HG02884 (cell line): ENCODE measurements around the gene RHBDF2.
"Not testable (repeated sequence)": the region's sequence is repeated elsewhere in the genome, so short reads cannot be mapped to it uniquely, and the experiment has no call there.

Experiments used
- ATAC-seq: cut with Tn5 transposase; IDR thresholded peaks from one replicate; pipeline ENCODE4 v1.9.1; 2021; ENCODE audit warnings: mild to moderate bottlenecking, moderate library complexity; ENCODE audit not compliant: unreplicated experiment

Gene RHBDF2

DNA sequence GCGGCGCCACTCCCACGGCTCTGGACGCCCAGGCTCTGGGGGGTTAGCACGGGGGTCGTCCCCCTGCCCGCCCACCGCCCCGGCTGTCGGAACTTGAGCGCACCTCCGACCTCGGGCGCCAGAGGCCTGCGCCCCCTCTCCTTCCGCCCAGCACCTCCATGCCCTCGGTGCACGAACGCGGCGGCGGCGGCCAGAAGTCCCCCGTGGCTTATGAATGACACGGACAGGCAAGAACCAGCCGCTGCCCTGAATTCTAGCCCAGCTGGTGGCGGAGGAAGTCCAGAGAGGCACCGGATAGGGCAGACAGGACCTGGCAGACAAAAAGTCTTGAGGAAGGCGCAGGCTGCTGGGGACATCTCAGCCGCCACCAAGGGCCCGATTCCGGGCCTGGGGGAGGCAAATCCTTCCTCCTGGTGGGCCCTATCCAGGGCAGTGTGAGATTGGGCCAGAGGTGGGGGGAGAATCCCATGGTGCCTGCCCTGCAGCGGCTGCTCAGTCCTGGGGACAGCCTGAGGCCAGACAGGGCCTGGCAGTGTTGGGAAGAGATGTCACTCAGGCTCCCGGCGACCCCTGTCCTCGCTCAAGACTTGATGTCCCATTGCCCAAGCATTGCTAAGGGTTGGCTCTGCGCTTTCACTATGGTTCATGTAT, 37.2 kb upstream of the RHBDF2 start:
- ATAC-seq: no peak

DNA sequence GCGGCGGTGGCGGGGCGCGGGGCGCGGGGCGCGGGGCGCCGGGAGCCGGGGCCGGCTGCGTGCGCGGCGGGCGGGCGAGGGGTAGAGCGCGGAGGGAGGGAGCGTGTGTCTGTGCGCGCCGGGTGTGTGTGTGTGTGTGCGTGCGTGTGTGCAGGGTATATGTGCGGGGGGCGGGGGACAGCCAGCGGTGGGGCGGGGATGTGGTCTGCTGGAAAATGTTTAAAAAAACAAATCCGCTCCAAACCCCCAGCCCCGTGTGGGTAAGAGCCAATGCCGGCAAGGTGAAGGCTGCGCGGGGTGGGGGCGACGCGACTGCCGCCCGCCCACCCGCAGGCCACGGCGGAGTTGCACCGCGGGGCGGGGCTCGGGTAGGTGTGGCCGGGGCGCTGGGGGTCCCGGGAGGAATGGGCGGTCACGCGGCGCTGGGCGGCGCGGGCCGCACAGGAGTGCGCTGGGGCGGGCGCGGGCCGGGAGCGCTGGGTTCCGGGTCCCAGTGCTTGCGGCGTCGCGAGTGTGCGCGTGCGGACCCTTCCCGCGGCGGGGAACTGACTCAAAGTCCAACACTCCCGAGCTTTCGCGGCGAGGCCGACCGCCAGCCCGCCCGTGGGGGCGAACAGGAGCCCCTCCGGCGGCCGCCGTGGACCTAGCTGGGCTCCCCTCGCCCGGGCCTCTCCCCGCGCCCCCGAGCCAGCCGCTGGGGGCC, 36.5 kb upstream of the RHBDF2 start, which contains the start of gene CYGB:
Gene CYGB, minus strand, starts transcription at position 132 of the 703 bp plus-strand sequence. CDS start 167 bp downstream, outside the sequence.
- no peak for ATAC-seq

DNA sequence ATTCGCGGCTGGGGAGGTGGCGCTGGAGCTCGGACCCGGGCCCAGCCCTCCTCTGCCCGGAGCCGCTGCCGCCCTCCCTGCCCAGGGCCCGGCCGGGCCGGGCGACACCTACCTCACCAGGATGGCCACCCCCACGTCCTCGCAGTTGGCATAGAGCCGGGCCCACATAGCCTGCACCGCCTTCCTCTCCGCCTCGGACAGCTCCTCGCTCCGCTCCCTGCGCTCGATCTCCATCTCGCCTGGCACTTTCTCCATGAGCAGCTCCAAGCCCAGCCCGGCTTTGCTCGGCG, 36.0 kb upstream of the RHBDF2 start:
- ATAC-seq: no peak

DNA sequence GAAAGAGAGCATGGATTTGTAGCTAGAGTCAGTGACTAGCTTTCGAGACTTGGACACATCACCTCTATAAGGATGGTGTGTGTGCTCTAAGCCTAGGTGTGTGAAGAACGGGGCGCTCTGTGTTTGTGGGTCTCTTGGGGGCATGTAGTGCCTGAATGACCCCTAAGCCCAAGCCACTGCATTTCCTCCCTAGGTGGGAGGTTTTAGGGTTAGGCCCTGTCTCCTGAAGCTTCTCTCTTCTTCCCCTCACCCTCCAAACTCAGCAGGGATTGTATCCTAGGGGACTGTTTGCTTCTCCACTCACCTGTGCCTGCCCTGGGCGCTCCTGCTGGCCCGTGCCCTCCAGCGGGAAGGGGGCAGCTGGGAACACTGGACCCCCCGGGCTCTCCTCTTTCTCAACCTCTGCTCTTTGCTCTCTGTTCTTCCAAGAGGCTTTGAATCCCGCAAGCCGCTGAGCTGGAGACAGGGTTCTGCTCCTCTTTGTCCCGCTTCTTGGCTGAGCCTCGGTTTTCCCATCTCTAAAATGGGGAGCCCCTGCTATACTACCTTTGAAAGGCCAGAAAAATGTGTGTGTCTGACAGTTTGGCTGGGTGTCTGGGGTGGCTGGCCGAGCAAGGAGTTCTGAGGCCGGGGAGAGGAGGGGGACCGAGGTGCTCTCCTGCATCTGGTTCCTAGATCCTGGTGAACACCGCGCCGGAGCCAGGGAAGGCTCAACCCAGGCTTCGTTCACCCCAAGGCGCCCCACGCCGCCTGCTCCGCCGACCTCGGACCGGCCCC, 35.5 kb upstream of the RHBDF2 start:
- no peak for ATAC-seq

DNA sequence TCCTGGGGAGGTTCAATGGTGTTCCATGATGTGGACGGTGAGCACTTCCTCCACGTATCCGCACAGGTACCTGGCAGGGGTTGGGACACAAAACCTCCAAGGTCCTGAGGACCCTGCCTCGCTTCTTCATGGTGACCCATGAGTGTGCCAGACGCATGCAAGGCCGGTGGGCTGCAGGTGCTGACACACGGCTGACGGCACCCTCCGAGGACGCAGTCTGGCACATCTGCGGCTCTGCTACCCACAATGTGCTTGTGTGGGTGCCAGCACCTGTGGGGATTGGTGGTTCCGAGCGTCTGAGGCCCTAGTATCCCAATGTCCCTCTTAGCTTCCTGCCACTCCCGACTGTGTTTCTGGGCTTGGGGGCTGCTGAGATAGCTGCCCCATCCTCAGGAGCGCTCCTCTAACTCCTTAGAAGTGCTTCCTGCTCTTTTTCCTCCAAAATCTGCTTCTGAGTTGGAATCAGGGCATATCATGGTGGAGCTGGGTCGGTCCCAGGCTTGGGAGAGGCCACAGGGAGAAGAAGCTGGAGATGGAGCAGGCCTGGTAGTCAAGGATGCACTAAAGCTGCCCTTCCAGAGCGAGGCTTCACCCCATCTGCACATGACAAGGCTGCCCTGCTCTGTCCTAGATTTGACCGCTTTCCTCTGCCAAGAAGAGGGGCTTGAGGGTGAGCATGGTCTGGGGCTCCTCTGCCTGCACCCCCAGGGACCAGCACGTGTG, 34.7 kb upstream of the RHBDF2 start:
- ATAC-seq: no peak

DNA sequence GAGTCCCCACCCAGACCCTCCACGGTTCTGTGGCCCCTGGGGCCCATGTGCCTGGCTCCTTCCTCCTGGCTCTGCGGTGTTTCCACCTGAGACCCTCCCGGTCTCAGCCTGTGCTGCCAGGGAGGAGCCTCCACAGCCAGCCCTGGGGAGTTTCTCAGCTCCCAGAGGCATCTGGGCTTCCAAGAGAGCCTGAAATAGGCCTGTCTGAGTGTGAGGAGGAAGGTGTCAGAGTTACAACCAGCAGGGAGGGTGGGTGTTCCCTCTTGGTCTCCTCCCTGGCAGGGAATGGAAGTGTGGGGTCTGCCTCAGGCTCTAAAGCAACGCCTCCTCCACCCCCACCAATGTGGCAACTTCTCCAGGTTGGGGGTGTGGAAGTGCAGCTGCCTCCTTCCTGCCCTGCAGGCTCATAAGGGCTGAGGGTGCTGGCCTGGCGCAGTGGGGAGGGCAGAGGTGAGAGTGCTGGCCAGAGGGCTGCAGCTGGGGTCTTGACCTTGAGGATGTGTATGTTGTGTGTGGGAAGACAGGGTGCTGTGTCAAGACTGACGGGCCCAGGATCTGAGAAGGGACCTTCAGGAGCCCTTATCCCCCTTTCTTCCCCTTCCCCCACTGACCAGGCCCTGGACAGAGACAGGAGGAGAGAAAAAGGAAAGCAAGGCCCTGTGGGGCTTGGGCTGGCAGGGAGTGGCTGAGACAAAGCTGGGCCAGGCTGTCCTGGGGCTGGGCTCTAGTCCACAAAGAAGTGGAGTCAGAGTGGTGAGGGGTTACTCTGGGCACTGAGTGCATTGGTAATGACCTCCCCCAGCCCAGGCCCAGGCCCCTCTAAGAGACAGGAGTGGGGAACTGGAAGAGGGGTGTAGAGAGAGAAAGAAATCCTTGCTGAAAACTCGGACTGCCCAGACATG, 33.9 kb upstream of the RHBDF2 start:
- no peak for ATAC-seq

DNA sequence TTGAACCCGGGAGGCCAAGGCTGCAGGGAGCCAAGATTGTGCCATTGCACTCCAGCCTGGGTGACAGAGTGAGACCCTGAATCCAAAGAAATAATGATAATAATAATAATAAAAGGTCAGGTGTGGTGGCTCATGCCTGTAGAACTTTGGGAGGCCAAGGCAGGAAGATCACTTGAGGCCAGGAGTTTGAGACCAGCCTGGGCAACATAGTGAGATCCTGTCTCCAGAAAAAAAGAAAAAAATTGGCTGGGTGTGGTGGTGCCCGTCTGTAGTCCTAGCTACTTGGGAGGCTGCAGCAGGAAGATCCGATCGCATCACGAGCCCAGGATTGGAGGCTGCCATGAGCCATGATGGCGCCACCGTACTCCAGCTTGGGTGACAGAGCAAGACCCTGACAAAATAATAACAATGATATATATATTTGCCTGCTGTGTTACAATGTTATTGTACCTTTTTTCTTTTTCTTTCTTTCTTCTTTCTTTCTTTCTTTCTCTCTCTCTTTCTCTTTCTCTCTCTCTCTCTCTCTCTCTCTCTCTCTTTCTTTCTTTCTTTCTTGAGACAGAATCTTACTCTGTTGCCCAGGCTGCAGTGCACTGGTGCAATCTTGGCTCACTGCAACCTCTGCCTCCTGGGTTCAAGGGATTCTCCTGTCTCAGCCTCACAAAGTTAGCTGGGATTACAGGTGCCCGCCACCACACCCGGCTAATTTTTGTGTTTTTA, 32.6 kb upstream of the RHBDF2 start:
- ATAC-seq: not testable (repeated sequence)

DNA sequence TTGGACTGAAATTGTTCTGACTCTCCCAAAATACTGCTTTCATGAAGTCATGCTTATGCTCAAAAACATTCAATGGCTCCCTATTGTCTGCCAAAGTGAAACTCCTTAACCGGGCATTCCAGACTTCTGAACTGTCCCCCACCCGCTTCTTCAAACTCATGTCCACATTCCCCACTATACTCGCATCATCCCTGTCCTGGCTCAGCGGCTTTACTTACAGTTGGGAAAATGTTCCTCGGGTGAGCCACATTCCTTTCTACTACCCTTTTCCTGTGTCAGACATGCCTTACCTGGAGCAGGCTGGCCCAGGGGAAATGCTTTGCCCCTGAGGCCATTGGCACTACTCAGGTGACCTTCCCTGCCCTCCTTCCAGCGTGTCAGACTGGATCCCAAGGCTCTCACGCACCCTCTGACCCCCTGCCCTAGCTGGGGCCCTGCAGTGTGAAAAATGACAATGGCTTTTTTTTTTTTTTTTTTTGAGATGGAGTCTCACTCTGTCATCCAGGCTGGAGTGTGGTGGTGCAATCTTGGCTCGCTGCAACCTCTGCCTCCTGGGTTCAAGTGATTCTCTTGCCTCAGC, 30.9 kb upstream of the RHBDF2 start:
- ATAC-seq: no peak

DNA sequence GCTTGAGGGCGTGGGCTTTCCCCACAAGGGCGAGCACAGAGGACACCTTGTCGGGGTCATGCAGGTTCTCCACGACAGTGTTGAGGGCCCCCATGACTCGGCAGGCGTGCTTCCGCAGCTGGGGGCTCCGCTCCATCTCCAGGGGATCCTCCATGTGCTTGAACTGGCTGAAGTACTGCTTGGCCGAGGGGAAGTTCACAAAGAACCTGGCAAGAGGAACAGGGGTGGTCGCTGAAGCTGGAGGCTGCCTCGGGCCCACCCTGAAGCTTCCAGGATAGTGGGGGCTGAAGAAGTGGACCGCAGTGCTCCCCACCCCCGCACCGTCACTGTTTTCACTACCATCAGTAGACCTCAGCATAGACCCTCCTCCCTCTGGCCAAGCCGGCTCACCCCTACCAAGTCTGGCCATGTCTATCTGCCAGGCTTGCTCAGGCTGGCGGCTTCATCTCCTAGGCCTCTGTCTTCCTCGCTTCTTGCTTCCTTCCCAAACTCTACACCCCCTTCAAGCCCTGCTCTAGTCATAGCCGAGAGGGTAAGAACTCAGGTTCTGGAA, 30.3 kb upstream of the RHBDF2 start:
- no peak for ATAC-seq

DNA sequence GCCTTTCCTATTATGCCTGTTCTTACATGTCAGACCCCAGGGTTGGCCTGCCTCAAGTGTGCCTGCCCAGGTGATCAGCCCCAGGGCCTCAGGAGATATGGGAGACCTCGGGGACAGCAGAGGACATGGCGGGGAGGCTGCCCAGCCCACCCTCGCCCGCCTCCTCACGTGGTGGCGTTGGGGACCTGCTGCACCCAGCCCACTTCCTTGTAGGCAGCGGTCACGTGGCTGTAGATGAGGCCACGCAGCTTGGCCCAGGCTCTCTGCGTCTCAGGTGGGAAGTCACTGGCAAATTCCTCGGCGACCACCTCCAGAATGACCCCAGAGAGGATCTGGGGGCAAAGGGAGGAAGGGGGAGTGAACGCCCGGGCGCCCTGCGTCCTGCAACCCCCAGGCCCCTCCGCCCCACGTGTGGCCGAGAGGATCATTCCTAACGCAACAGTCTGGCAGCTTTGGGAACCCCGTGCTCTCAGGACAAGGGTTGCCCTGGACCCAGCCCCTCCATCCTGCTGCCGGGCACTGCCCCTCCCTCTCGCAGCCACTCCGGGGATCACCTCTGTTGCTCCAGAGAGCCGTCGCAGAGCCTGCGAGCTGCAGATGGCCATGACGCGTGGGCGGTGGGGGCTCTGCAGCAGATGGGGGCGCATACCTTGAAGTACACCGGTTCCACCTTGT, 29.7 kb upstream of the RHBDF2 start:
- ATAC-seq: no peak

DNA sequence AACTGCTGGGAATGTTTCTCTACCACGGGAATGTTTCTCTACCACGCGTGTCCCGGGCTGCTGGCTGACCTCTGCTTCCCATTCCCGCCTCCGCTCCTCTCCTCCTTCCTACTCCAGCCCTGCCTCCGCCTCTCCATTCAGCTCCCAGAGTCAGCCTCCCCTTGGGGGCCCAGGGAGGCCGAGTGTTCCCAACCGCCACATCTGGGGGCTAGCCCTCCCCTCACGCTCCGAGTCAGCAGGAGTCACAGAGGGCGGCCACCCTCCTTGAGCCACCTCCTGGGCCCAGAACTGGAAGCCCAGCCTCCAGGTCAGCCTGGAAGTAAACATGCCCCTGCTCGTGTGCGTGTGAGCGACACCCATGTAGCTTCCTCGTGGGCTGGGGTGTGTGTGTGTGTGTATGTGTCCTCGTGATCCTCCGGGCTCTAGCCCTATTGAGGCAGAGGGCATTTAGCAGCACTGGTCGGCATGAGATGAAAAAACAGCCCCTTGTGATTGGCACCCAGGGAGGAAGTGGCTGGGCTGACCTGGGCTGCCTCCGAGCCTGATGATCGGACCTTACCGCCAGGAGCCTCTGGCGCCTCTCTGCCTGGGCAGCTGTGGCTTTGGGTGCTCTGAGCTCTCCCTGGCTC, 29.0 kb upstream of the RHBDF2 start:
- ATAC-seq: no peak

DNA sequence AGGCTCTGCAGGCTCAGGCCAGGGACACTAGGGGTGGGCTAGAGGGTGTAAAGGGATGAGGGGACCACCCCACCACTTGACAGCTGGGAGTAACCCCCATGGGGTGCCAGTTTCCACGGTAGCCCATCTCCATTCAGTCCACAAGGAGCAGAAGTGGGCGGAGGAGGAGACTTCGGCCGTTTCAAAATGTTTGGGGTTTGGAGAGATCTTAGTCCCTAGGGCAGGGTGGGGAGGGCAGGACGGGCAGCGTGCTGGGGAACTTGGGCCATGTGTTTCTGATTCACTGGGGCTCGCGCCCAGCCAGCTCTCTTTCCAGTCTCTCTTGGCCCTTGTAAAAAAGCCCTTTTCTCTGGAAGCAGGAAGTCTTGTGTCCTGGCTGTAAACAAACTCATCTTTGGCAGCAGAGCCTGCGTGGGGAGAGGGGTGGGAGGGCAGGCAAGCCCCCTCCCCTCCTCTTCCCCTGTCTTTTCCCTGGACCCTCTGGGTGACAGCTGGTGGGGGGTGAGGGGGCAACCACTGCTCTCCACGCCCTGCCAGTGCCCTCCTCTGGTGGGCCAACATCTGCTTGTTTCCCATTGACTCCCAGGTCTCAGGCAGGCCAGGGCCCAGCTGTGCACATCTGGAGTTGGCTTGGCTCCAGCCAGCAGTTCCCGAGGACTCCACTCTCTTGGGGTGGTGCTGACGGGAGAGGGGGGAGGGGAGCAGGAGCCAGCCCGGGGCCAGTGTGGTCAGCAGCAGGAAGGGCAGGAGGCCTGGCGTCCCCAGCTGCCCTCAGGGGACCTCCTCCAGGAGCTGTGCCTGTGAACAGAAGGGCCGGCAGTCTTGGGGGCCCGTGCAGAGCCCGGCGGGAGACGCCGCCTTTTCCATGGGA, 28.2 kb upstream of the RHBDF2 start:
- ATAC-seq: no peak

DNA sequence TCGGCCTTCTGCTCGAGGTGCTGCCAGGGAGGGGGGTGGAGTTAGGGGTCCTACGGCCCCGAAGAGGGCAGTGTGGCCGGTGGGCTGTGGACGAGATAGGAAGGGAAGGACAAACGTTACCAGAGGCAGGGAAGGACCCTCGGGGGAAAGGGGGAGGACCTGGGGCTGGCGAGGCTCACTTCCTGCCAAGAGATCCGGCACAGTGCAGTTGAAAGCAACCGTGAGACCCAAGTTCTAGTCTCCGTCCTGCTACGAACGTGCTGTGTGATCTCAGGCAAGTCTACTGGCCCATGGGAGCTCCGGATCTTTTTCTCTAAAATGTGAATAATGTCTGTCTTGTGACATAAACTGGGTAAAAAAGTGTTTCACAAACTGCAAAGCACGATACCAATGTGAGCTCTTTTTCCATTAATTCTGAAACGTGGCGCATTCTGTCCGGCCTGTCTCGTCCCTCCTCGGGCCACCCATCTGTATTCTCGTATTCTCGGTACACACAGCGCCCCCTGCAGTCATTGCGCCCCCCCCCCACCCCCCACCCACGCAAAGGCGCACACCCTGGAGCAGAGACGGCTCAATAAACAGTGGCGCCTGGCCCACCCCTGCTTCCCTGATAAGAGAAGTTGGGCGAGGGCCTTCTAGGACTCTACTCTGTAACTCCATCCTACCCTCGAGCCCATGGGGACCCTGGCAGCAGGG, 27.5 kb upstream of the RHBDF2 start:
- no peak for ATAC-seq

DNA sequence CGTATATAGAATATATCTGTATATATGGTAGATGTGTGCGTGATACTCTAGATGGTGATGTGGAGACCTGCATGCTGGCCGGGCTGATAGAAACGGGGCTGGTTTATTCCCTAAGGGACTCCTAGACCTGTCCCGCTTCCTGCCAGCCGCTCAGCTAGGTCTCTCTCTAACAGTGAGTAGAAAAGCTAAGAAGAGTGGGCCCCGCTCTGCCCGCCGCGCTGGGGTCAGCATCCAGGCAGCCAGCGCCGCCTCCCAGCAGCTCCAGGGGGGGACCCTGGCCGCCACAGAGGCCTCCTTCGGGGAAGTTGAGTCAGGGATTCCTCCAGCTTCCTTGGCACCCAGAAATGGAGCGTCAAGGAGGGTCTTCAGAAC, 26.9 kb upstream of the RHBDF2 start:
- ATAC-seq: no peak

DNA sequence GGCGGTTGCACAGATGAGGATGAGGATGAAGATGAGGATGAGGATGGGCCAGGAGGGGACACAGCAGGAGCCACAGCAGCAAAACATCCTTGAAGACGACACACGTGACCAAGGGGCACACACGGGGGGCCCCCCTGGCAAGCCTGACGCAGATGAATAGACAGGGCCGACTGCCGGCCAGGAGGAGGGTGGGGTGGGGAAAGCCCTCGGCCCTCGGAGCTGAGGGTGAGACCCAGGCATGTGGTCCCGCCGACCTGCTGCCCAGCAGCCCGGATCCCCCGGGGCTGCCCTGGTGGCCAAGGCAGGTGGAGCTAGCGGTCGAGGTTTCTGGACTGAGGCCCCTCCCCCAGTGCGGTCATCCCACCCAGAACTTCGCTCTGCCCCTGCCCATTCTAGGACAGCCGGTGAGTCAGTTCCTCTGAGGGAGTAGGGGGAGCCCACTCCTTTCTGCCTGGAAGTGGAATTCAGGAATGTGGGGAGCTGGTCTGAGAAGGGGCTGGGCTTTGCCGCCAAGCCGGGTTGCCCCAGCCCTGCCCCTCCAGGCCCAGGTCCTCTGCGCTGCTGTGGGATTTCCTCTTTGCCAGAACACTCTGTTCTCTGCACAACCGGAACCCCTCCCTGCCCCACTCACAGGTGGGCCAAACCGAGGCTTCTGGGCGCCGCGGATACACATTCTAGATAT, 26.3 kb upstream of the RHBDF2 start:
- ATAC-seq: no peak

DNA sequence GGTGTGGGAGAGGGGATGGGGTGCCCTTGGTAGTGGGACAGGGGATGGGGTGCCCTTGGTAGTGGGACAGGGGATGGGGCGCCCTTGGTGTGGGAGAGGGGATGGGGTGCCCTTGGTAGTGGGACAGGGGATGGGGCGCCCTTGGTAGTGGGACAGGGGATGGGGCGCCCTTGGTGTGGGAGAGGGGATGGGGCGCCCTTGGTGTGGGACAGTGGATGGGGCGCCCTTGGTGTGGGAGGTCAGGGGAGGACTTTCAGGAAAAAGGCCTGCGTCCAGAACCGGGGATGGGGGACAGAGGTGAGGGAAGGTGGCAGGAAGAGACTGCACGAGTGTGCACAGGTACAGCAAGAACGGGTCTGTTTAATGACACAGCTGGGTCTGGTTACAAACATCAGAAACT, 25.8 kb upstream of the RHBDF2 start:
- ATAC-seq: not testable (repeated sequence)
